Colonic mucosa (tissue), 4 donors: ENCODE measurements around the gene E4F1. TPM values are rescaled to one million over a fixed set of nuclear protein-coding genes. Genes with fewer than 3 reads are reported as not detected.

Experiments used
- DNase-seq: peaks from one replicate; pipeline ENCODE4 v3.0.0-alpha.2; 2020
- H3K27ac ChIP-seq: fragments of 200-600 bp; one replicate; pipeline ENCODE4 v1.8.0; 2021
- H3K27me3 ChIP-seq: fragments of 200-600 bp; one replicate; pipeline ENCODE4 v1.8.0; 2021
- H3K36me3 ChIP-seq: fragments of 200-600 bp; one replicate; pipeline ENCODE4 v1.8.0; 2021
- H3K4me1 ChIP-seq: fragments of 200-600 bp; one replicate; pipeline ENCODE4 v1.8.0; 2021; ENCODE audit warnings: mild to moderate bottlenecking
- H3K4me3 ChIP-seq: fragments of 200-600 bp; one replicate; pipeline ENCODE4 v1.8.0; 2021
- H3K9ac ChIP-seq, 2 donors: one replicate each; pipeline ENCODE4 v1.7.0; 2013; ENCODE audit warnings: control low read depth in 2 of 2, low read depth in 2 of 2, low read length in 2 of 2
- H3K9me3 ChIP-seq: fragments of 200-600 bp; one replicate; pipeline ENCODE4 v1.8.0; 2021
- intact Hi-C: fragments of 100-400 bp; cut with DNase I; formaldehyde crosslinking; loops from one replicate; pipeline ENCODE4 v1.14.1; 2022
- total RNA-seq, 2 donors: library from RNA; stranded (reverse); fragmentation: NEBNext Ultra II Directional in 1 of 2; extraction: Animal tissue kit (Norgen Biotek cat#: 25700) in 1 of 2; gene quantifications; one replicate each; pipeline ENCODE4 v1.2.1, GENCODE V29; 2021
- TF ChIP-seq, protein P1 (sequence below): fragments of 200-600 bp; IDR thresholded peaks from one replicate; pipeline ENCODE4 v1.8.0; 2022; ENCODE audit warnings: antibody characterized with exemption, mild to moderate bottlenecking
- donor health status: healthy.
- donor health status: DM: no; HTN: no; CAD: no.
- donor health status: DM: no; HTN: no; CAD: no.

E4F1 gene
- total RNA-seq, 2 donors from 2014 or later = 19.9 to 37.4 TPM

DNA sequence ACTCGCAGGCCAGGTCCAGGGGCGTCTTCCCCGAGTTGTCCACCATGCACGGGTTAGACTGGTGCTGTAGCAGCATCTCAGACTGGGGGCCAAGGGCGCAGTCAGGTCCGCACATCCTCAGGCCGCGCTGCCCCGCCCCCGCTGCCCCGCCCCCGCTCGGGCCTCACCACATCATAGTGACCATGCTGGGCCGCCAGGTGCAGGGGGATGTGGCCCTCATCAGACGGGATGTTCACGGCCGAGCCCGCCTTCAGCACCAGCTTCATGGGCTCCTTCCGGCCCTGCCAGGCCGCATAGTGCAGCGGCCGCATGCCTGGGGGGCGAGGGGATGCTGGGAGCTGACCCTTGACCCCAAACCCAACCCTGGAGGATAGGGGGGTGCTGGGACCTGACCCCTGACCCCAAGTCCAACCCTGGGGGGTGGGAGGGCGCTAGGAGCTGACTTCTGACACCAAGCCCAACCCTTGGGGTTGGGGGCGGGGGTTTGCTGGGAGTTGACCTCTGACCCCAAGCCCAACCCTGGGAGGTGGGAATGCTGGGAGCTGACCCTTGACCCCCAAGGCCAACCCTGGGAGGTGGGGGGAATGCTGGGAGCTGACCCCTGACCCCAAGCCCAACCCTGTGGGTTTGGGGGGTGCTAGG lies 34.0 kb upstream of the E4F1 start:
- H3K36me3 ChIP-seq = no peaks in the 10 kb centered on the region
- H3K27me3 ChIP-seq = peaks cover 5% of the 10 kb centered on the region
- H3K27ac ChIP-seq = no peak overlapping the region
- no peak overlapping the region for H3K4me3 ChIP-seq
- TF ChIP-seq, protein P1, sequence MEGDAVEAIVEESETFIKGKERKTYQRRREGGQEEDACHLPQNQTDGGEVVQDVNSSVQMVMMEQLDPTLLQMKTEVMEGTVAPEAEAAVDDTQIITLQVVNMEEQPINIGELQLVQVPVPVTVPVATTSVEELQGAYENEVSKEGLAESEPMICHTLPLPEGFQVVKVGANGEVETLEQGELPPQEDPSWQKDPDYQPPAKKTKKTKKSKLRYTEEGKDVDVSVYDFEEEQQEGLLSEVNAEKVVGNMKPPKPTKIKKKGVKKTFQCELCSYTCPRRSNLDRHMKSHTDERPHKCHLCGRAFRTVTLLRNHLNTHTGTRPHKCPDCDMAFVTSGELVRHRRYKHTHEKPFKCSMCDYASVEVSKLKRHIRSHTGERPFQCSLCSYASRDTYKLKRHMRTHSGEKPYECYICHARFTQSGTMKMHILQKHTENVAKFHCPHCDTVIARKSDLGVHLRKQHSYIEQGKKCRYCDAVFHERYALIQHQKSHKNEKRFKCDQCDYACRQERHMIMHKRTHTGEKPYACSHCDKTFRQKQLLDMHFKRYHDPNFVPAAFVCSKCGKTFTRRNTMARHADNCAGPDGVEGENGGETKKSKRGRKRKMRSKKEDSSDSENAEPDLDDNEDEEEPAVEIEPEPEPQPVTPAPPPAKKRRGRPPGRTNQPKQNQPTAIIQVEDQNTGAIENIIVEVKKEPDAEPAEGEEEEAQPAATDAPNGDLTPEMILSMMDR = no peak
- intact Hi-C loops = no loop called here
- no peak overlapping the region for H3K9ac ChIP-seq
- H3K9me3 ChIP-seq = no peaks in the 10 kb centered on the region
- no peak for DNase-seq
- H3K4me1 ChIP-seq = no peaks in the 10 kb centered on the region

DNA sequence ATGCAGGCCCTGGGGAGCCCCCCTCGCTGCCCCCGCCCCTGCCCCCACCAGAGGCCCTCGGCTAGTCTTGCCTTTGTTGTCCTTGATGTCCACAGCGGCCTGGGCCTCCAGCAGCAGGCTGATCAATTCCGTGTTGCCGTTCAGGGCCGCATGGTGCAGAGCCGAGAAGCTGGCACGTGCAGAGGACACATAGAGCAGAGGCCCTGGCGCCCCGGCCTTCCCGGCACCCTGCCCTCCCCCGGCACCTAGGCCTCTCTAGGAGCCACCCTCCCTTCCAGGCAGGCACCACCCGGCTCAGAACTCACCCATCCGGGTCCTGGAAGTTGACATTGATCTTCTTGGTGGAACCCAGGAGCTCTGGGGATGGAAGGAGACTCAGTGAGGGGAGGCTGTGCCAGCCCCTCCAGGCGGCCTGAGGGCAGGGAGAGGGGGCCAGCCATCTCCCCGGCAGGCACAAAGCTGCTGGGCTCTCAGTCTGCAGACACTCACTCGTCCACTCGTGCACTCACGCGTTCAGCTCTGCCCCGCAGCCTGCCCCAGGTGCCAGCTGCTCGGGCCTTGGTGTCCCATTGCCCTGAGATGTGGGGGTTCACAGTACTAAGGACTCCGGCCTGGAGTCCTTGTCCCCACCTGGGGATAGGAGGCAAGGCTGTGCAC lies 33.3 kb upstream of the E4F1 start:
- Histone ChIP-seq H3K9ac (no peak overlapping the region), H3K27ac (no peak overlapping the region), H3K36me3 (no peaks in the 10 kb centered on the region), H3K27me3 (peaks cover 13% of the 10 kb centered on the region), H3K4me3 (no peak overlapping the region), H3K9me3 (no peaks in the 10 kb centered on the region), H3K4me1 (no peaks in the 10 kb centered on the region)
- TF ChIP-seq, protein P1 = no peak
- intact Hi-C loops = no loop called here
- DNase-seq = no peak

DNA sequence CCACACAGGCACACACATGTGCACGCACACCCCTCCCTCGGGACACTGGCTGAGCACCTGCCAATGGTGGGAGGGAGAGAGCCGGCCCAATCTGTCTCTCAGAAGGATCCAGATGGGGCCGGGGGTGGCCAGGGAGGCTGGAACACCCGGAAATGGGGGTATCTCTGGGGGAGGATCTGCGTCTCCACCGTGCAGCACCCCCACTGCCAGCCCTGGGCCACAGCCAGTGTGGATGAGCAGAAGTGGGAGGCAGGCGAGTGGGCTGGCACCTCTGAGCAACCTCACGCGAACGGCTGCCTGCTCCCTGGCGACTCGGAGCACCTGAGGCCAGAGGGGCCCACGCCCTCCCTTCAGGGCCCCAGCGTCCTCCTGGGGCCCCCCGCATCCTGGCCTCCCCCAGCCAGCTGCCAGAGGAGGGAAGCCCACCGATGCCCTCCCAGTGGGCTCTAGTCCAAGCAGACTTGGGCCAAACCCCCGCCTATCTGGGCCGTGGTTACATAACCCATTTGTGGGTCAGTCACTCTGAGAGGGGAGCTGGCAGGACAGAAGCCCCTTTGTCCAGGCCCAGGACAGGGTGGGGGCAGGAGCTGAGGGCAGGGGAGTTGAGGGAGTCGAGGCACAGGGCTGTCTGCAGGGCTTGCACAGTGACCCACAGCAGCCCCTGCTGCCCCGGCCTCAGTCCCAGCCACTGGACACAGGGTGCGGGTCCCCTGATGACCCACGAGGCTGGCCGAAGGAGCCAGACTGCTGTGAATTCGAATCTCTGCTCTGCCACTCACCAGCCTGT lies 32.5 kb upstream of the E4F1 start:
- no peaks in the 10 kb centered on the region for H3K9me3 ChIP-seq
- H3K4me3 ChIP-seq = no peak overlapping the region
- no peak for DNase-seq
- no peak overlapping the region for H3K9ac ChIP-seq
- TF ChIP-seq, protein P1 = no peak
- no peak overlapping the region for H3K27ac ChIP-seq
- intact Hi-C loops = no loop called here
- H3K4me1 ChIP-seq = no peaks in the 10 kb centered on the region
- peaks cover 20% of the 10 kb centered on the region for H3K27me3 ChIP-seq
- H3K36me3 ChIP-seq = no peaks in the 10 kb centered on the region

DNA sequence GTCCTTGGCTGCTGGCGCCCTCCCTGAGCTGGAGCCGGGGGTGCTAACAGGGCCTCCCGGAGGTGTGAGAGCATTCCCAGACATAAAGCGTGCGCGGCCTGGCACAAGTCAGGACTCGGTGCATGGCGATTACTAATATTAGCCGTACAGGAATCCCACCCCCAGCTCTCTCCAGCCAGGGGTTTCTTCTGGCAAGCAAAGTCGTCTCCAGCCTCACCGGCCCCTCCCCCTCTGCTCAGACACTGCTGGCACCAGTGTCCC lies 32.0 kb upstream of the E4F1 start:
- H3K4me3 ChIP-seq = no peak overlapping the region
- DNase-seq = no peak
- intact Hi-C loops = no loop called here
- H3K4me1 ChIP-seq = no peaks in the 10 kb centered on the region
- no peak overlapping the region for H3K27ac ChIP-seq
- TF ChIP-seq, protein P1 = no peak
- peaks cover 23% of the 10 kb centered on the region for H3K27me3 ChIP-seq
- H3K9ac ChIP-seq = no peak overlapping the region
- no peaks in the 10 kb centered on the region for H3K9me3 ChIP-seq
- no peaks in the 10 kb centered on the region for H3K36me3 ChIP-seq

DNA sequence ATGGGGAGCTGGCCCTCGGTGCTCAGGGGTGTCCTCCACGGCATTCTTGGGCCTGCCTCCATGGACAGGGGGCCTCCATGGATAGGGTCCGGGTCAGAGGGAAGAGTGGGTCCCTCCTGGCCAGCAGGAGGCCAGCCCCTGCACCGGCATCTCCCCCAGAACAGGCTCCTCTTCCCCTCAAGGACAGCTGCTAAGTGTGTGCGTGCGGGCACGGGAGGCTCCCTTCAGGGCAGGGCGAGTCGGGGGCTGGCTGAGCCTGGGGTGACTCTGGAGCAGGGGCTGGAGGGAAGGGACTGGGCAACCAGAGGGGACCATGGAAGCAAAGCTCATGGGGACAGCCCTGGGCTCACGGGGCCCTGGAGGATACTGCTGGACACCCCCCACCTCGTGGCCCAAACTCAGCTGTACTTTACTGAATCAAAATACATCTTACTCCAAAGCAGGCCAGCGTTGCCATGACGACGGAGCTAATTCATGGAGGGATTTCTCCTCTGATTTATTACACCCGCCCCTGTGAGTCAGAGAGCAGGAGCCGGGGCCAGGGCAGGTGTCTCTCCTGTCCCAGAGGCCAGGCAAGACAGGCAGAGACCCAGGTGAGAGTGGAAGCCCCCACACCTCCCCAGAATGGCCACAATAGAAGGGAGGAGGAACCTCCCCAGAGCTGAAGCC lies 29.1 kb upstream of the E4F1 start:
- TF ChIP-seq, protein P1 = no peak
- Histone ChIP-seq H3K36me3 (no peaks in the 10 kb centered on the region), H3K4me3 (no peak overlapping the region), H3K9ac (no peak overlapping the region), H3K27me3 (peaks cover 34% of the 10 kb centered on the region), H3K4me1 (no peaks in the 10 kb centered on the region), H3K9me3 (no peaks in the 10 kb centered on the region), H3K27ac (no peak overlapping the region)
- intact Hi-C loops = no loop called here
- no peak for DNase-seq
